Panc1 (cell line): ENCODE results near the gene LGALS3. TPM values are rescaled to one million over a fixed set of nuclear protein-coding genes. Genes with fewer than 3 reads are reported as not detected.

ENCODE experiments used
- ATAC-seq: fragments of 200-7000 bp; cut with Tn5 transposase; 2 replicates; pipeline ENCODE4 v1.9.1; 2020; ENCODE audit warnings: mild to moderate bottlenecking, moderate library complexity
- BruUV-seq: library from RNA; stranded (reverse); fragments of 400-500 nt; replicated peaks from 2 replicates; lab custom pipeline; 2021; lab: Mats Ljungman, UMichigan
- CTCF ChIA-PET: fragments of 300-600 bp; sonication (Branson Sonifier 250); formaldehyde crosslinking; loops from one replicate; lab custom pipeline; 2022; ENCODE audit warnings: antibody characterized with exemption; lab: Charles Lee
- POLR2A ChIA-PET: fragments of 300-600 bp; sonication (Branson Sonifier 250); formaldehyde crosslinking; loops from one replicate; lab custom pipeline; 2022; ENCODE audit warnings: antibody characterized with exemption; lab: Charles Lee
- DNase-seq: peaks from one replicate; pipeline ENCODE4 v3.0.0-alpha.2; 2010; ENCODE audit warnings: low read depth, low spot score
- H3K27ac ChIP-seq: 2 replicates; pipeline ENCODE4 v1.5.1; 2011; ENCODE audit warnings: mild to moderate bottlenecking, low read length, inconsistent platforms
- H3K27me3 ChIP-seq: fragments of 200-500 bp; sonication (Bioruptor generic); 2 replicates; pipeline ENCODE4 v1.6.0; 2014; ENCODE audit warnings: low read length, inconsistent platforms; ENCODE audit not compliant: control insufficient read depth, insufficient read depth
- H3K36me3 ChIP-seq: fragments of 200-500 bp; sonication (Bioruptor generic); 2 replicates; pipeline ENCODE4 v1.5.1; 2014; ENCODE audit warnings: inconsistent platforms, mild to moderate bottlenecking, low read length, moderate library complexity; ENCODE audit not compliant: control insufficient read depth, insufficient read depth
- H3K4me1 ChIP-seq: 2 replicates; pipeline ENCODE4 v1.5.1; 2011; ENCODE audit warnings: inconsistent platforms, mild to moderate bottlenecking, low read length, moderate library complexity; ENCODE audit not compliant: control insufficient read depth, insufficient read depth
- H3K4me3 ChIP-seq, 2 experiments: 2 replicates each; pipeline ENCODE4 v1.5.1; 2011 to 2012; ENCODE audit warnings: low read depth in 2 of 2, low read length in 2 of 2, mild to moderate bottlenecking in 2 of 2, inconsistent platforms in 1 of 2, moderate library complexity in 1 of 2
- H3K9me3 ChIP-seq: fragments of 200-500 bp; sonication (Bioruptor generic); 2 replicates; pipeline ENCODE4 v1.5.1; 2014; ENCODE audit warnings: low read depth, mild to moderate bottlenecking, inconsistent platforms, low read length, moderate library complexity; ENCODE audit not compliant: control insufficient read depth, insufficient read depth
- CTCF ChIP-seq: fragments of 450-650 bp; IDR thresholded peaks from 2 replicates; pipeline ENCODE4 v1.5.1; 2017; ENCODE audit warnings: mild to moderate bottlenecking
- POLR2AphosphoS5 ChIP-seq: IDR thresholded peaks from 2 replicates; pipeline ENCODE4 v1.6.1; 2012; ENCODE audit warnings: mild to moderate bottlenecking, low read depth, low read length, moderate library complexity
- REST ChIP-seq, 2 experiments: IDR thresholded peaks; 2 replicates each; pipeline ENCODE4 v1.6.1; 2011 to 2012; ENCODE audit warnings: low read depth in 2 of 2, control low read depth in 1 of 2, low read length in 1 of 2, mild to moderate bottlenecking in 1 of 2, moderate library complexity in 1 of 2; ENCODE audit not compliant: insufficient read depth in 1 of 2
- SIN3A ChIP-seq: IDR thresholded peaks from 2 replicates; pipeline ENCODE4 v1.6.1; 2012; ENCODE audit warnings: low read depth, mild to moderate bottlenecking, low read length, moderate library complexity, borderline replicate concordance; ENCODE audit not compliant: insufficient read depth
- TCF7L2 ChIP-seq: IDR thresholded peaks from 2 replicates; pipeline ENCODE4 v1.6.1; 2011; ENCODE audit warnings: mild to moderate bottlenecking, low read depth, low read length, inconsistent platforms
- in situ Hi-C: cut with HindIII; loops from 2 replicates; pipeline ENCODE4 v1.10.0; 2016; ENCODE audit warnings: low sequenced_read_pairs, low pct_unique_long_range_greater_than_20kb
- intact Hi-C: fragments of 100-400 bp; cut with micrococcal nuclease; formaldehyde crosslinking; loops from one replicate; pipeline ENCODE4 v1.10.0; 2022; ENCODE audit not compliant: unreplicated experiment
- total RNA-seq: library from RNA; stranded (reverse); gene quantifications from one replicate; pipeline ENCODE4 v1.2.1, GENCODE V29; 2021; ENCODE audit not compliant: unreplicated experiment

The LGALS3 gene
- total RNA-seq, 1 experiment from 2014 or later = 146 TPM

- H3K36me3 ChIP-seq = peaks cover 10% of the 10 kb centered on the region; the same call in 1 of the 2 replicates
- no TSS peak for BruUV-seq
- CTCF ChIA-PET = no interaction called here
- DNase-seq = no peak
- no peak overlapping the region for H3K4me3 ChIP-seq
- H3K9me3 ChIP-seq = no peaks in the 10 kb centered on the region
- H3K4me1 ChIP-seq = no peaks in the 10 kb centered on the region
- in situ Hi-C loops (no loop called here), intact Hi-C loops (no loop called here)
- no peak overlapping the region for H3K27ac ChIP-seq
- no peak for TF ChIP-seq POLR2AphosphoS5
- no peak for TF ChIP-seq REST (IDR thresholded peaks at IDR 0.05; ENCODE audit: insufficient read depth in 1 of 2, low read depth in 2 of 2, low read length in 1 of 2)
- no peak for TF ChIP-seq SIN3A
- TF ChIP-seq CTCF = no peak
- no peak for TF ChIP-seq TCF7L2
- no peak for ATAC-seq
- POLR2A ChIA-PET = no interaction called here
- H3K27me3 ChIP-seq = no peaks in the 10 kb centered on the region
These were observed 41.5 kb downstream of the LGALS3 start for GRCh38 chr14:55170526-55170925.

- Histone ChIP-seq H3K4me3 (no peak overlapping the region), H3K27ac (no peak overlapping the region), H3K9me3 (no peaks in the 10 kb centered on the region), H3K36me3 (peaks cover 37% of the 10 kb centered on the region; the same call in 1 of the 2 replicates), H3K4me1 (no peaks in the 10 kb centered on the region), H3K27me3 (no peaks in the 10 kb centered on the region)
- intact Hi-C loops = no loop called here
- in situ Hi-C loops = no loop called here
- DNase-seq = no peak
- TF ChIP-seq REST (IDR thresholded peaks at IDR 0.05; ENCODE audit: insufficient read depth in 1 of 2, low read depth in 2 of 2, low read length in 1 of 2) (no peak), POLR2AphosphoS5 (no peak), CTCF (no peak), SIN3A (no peak), TCF7L2 (no peak)
- no TSS peak for BruUV-seq
- ChIA-PET CTCF (no interaction called here), POLR2A (no interaction called here)
- ATAC-seq = no peak
These were observed 51.0 kb downstream of the LGALS3 start for GRCh38 chr14:55180006-55180405.
